Measurements from ENCODE around the gene PC.
"Not testable (repeated sequence)": the region's sequence is repeated elsewhere in the genome, so short reads cannot be mapped to it uniquely, and the experiment has no call there.

PC gene

GRCh38 chr11:66841861-66842260, 116.3 kb downstream of the PC start:
- peak overlapping the region; percentile 97 for H3K4me3 ChIP-seq (ENCODE audit: severe bottlenecking)
- H3K4me1 ChIP-seq (ENCODE audit: insufficient read depth, poor library complexity, severe bottlenecking) = no peaks in the 10 kb centered on the region
- H3K27me3 ChIP-seq (ENCODE audit: insufficient read depth, poor library complexity, severe bottlenecking) = no peaks in the 10 kb centered on the region
- DNase-seq (ENCODE audit: low spot score) (no peak), ATAC-seq (ENCODE audit: low read depth) (no peak)
- H3K9me3 ChIP-seq (ENCODE audit: severe bottlenecking) = no peaks in the 10 kb centered on the region
- H3K27ac ChIP-seq (ENCODE audit: poor library complexity, severe bottlenecking) = peak overlapping the region; percentile 66
- H3K36me3 ChIP-seq (ENCODE audit: low read depth) = peaks cover 46% of the 10 kb centered on the region
- no peak for TF ChIP-seq CTCF (IDR thresholded peaks at IDR 0.05; ENCODE audit: poor library complexity, severe bottlenecking)

- H3K4me3 ChIP-seq (ENCODE audit: severe bottlenecking) = no peak overlapping the region
- TF ChIP-seq CTCF (IDR thresholded peaks at IDR 0.05; ENCODE audit: poor library complexity, severe bottlenecking) = no peak
- no peaks in the 10 kb centered on the region for H3K4me1 ChIP-seq (ENCODE audit: insufficient read depth, poor library complexity, severe bottlenecking)
- peaks cover 42% of the 10 kb centered on the region for H3K36me3 ChIP-seq (ENCODE audit: low read depth)
- DNase-seq (ENCODE audit: low spot score) = no peak
- no peak for ATAC-seq (ENCODE audit: low read depth)
- H3K27ac ChIP-seq (ENCODE audit: poor library complexity, severe bottlenecking) = no peak overlapping the region
- no peaks in the 10 kb centered on the region for H3K9me3 ChIP-seq (ENCODE audit: severe bottlenecking)
- no peaks in the 10 kb centered on the region for H3K27me3 ChIP-seq (ENCODE audit: insufficient read depth, poor library complexity, severe bottlenecking)
These were observed 117.7 kb downstream of the PC start for GRCh38 chr11:66840317-66841091.

- DNase-seq (ENCODE audit: low spot score) (no peak), ATAC-seq (ENCODE audit: low read depth) (no peak)
- H3K27me3 ChIP-seq (ENCODE audit: insufficient read depth, poor library complexity, severe bottlenecking) = no peaks in the 10 kb centered on the region
- no peaks in the 10 kb centered on the region for H3K4me1 ChIP-seq (ENCODE audit: insufficient read depth, poor library complexity, severe bottlenecking)
- TF ChIP-seq CTCF (IDR thresholded peaks at IDR 0.05; ENCODE audit: poor library complexity, severe bottlenecking) = no peak
- H3K4me3 ChIP-seq (ENCODE audit: severe bottlenecking) = no peak overlapping the region
- H3K9me3 ChIP-seq (ENCODE audit: severe bottlenecking) = no peaks in the 10 kb centered on the region
- H3K27ac ChIP-seq (ENCODE audit: poor library complexity, severe bottlenecking) = no peak overlapping the region
- peaks cover 35% of the 10 kb centered on the region for H3K36me3 ChIP-seq (ENCODE audit: low read depth)
These were observed 122.3 kb downstream of the PC start for GRCh38 chr11:66835768-66836405.

- Histone ChIP-seq H3K27ac (ENCODE audit: poor library complexity, severe bottlenecking) (no peak overlapping the region), H3K9me3 (ENCODE audit: severe bottlenecking) (no peaks in the 10 kb centered on the region), H3K4me1 (ENCODE audit: insufficient read depth, poor library complexity, severe bottlenecking) (no peaks in the 10 kb centered on the region), H3K27me3 (ENCODE audit: insufficient read depth, poor library complexity, severe bottlenecking) (no peaks in the 10 kb centered on the region), H3K36me3 (ENCODE audit: low read depth) (peaks cover 44% of the 10 kb centered on the region), H3K4me3 (ENCODE audit: severe bottlenecking) (no peak overlapping the region)
- no peak for ATAC-seq (ENCODE audit: low read depth)
- no peak for TF ChIP-seq CTCF (IDR thresholded peaks at IDR 0.05; ENCODE audit: poor library complexity, severe bottlenecking)
- DNase-seq (ENCODE audit: low spot score) = no peak
These were observed 123.2 kb downstream of the PC start for GRCh38 chr11:66834943-66835342.

- no peaks in the 10 kb centered on the region for H3K4me1 ChIP-seq (ENCODE audit: insufficient read depth, poor library complexity, severe bottlenecking)
- ATAC-seq (ENCODE audit: low read depth) (no peak), DNase-seq (ENCODE audit: low spot score) (no peak)
- no peak overlapping the region for H3K27ac ChIP-seq (ENCODE audit: poor library complexity, severe bottlenecking)
- H3K9me3 ChIP-seq (ENCODE audit: severe bottlenecking) = no peaks in the 10 kb centered on the region
- no peak overlapping the region for H3K4me3 ChIP-seq (ENCODE audit: severe bottlenecking)
- H3K27me3 ChIP-seq (ENCODE audit: insufficient read depth, poor library complexity, severe bottlenecking) = no peaks in the 10 kb centered on the region
- H3K36me3 ChIP-seq (ENCODE audit: low read depth) = peaks cover 46% of the 10 kb centered on the region
- TF ChIP-seq CTCF (IDR thresholded peaks at IDR 0.05; ENCODE audit: poor library complexity, severe bottlenecking) = peak; percentile 64
These were observed 123.7 kb downstream of the PC start for GRCh38 chr11:66834539-66834845.

- not testable (repeated sequence) for H3K27me3 ChIP-seq (ENCODE audit: insufficient read depth, poor library complexity, severe bottlenecking); DNase-seq (ENCODE audit: low spot score); H3K4me3 ChIP-seq (ENCODE audit: severe bottlenecking); ATAC-seq (ENCODE audit: low read depth); H3K27ac ChIP-seq (ENCODE audit: poor library complexity, severe bottlenecking); H3K9me3 ChIP-seq (ENCODE audit: severe bottlenecking); H3K4me1 ChIP-seq (ENCODE audit: insufficient read depth, poor library complexity, severe bottlenecking)
- H3K36me3 ChIP-seq (ENCODE audit: low read depth) = peaks cover 25% of the 10 kb centered on the region
These were observed 133.6 kb downstream of the PC start for GRCh38 chr11:66824573-66824972.
